GM15510 (cell line): ENCODE measurements around the gene TYRO3.

Experiments
- POLR2A ChIP-seq: IDR thresholded peaks from 3 replicates; pipeline ENCODE4 v1.6.1; 2011; ENCODE audit warnings: borderline replicate concordance; ENCODE audit not compliant: insufficient read length; ENCODE audit errors: extremely low read depth

Gene TYRO3

GRCh38 chr15:41620536-41621199 lies 61.7 kb downstream of the TYRO3 start:
- TF ChIP-seq POLR2A, result no peak

GRCh38 chr15:41621200-41622193 lies 62.5 kb downstream of the TYRO3 start:
- TF ChIP-seq POLR2A, result no peak

GRCh38 chr15:41622901-41623300 lies 63.9 kb downstream of the TYRO3 start:
- TF ChIP-seq POLR2A, result no peak

GRCh38 chr15:41627203-41627602 lies 68.2 kb downstream of the TYRO3 start:
- no peak for TF ChIP-seq POLR2A

GRCh38 chr15:41629463-41629862 lies 70.5 kb downstream of the TYRO3 start:
- TF ChIP-seq POLR2A, result no peak

GRCh38 chr15:41629883-41630282 lies 70.9 kb downstream of the TYRO3 start:
- no peak for TF ChIP-seq POLR2A

- no peak for TF ChIP-seq POLR2A
These were observed 71.7 kb downstream of the TYRO3 start for GRCh38 chr15:41630616-41631217.

- TF ChIP-seq POLR2A, result no peak
These were observed 73.0 kb downstream of the TYRO3 start for GRCh38 chr15:41631880-41632470.
